ENCODE data around the gene SKI. TPM values are rescaled to one million over a fixed set of nuclear protein-coding genes. Genes with fewer than 3 reads are reported as not detected.
A peak's percentile ranks its signal among the peaks of the same experiment; 100 is the strongest.

SKI gene
- total and polyA plus RNA-seq, 10 of the 15 experiments (the other 5 are each of a cell fraction or from before 2014, with no cell fraction given), result 0.03 to 14.9 (median 0.96) TPM

DNA sequence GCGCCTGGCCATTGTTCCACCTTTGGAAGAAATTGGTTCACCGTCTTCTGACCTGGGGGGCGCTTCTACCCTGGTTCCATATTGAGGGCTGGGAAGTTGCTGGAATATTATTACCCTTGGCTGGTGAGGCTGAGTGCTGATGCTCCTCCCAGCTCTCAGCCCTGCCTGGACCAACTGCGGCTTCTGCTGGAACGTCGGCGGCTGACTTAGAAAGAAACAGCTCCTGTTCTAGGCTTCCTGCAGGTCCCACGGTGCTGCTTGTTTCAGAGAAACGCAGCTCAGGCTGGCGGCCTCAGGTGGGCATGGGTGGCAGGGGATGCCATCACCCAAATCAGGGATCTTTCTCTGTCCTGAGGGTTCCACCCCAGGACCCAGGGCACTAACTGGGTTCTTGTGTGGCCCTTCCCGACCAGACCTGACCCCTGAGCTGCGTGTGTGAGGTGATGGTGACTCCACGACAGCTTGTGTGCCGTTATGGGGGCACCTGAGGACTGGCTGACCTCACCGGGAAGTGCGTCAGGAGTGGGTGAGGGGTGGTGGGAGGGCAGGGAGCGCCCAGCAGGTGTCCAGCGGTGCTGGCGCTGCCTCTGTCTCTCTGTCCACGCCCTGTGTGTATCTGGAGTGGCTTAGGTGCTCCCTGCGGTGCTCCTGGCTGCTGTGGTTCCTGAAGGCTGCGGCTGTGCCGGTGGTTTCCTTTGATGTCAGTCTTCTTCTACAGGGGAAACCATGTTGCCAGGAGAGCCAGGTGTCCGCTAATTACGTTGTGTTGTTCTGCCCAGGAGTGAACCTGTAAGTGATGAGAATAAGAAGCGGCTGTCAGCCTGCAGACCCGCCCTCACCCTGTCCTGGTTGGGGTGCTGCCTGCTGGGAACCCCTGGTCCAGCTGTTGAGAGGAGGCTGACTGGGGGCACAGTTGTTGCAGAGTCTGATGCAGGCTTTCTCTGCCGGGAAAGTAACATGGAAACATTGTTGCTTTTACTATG is 8.9 kb downstream of the SKI start (continued):
- TF ChIP-seq RAD21 (IDR thresholded peaks at IDR 0.05; ENCODE audit: insufficient read depth, low read depth, low read length) (no peak), POU2F2 (IDR thresholded peaks at IDR 0.05; ENCODE audit: borderline replicate concordance, low read depth, low read length) (no peak), SPI1 (IDR thresholded peaks at IDR 0.05; ENCODE audit: borderline replicate concordance, insufficient read depth, low read depth, low read length) (no peak)
- TF ChIP-seq, protein P1, sequence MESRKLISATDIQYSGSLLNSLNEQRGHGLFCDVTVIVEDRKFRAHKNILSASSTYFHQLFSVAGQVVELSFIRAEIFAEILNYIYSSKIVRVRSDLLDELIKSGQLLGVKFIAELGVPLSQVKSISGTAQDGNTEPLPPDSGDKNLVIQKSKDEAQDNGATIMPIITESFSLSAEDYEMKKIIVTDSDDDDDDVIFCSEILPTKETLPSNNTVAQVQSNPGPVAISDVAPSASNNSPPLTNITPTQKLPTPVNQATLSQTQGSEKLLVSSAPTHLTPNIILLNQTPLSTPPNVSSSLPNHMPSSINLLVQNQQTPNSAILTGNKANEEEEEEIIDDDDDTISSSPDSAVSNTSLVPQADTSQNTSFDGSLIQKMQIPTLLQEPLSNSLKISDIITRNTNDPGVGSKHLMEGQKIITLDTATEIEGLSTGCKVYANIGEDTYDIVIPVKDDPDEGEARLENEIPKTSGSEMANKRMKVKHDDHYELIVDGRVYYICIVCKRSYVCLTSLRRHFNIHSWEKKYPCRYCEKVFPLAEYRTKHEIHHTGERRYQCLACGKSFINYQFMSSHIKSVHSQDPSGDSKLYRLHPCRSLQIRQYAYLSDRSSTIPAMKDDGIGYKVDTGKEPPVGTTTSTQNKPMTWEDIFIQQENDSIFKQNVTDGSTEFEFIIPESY (IDR thresholded peaks at IDR 0.05), result no peak

DNA sequence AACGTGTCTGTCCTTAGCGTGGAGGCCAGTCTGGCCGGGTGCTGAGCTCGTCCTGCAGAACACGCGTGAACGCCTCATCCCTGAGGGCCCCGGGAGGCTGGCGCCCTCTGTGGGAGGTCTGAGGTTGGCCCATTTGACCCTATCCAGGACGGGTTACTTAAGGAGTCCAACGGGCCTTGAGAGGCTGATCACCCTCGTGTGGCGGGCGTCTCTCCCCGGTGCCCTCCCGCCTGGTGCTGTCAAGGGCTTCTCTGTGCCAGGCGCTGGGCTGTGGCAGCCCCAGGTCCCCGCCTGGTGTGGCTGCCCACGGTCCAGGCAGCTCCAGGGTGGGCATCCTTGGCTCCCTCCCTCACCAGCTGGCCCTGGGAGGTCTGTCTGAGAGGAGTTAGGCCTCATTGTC is 9.7 kb downstream of the SKI start:
- FAIRE-seq, result no peak
- H3K4me3 ChIP-seq, result no peak overlapping the region
- no peaks in the 10 kb centered on the region for H4K20me1 ChIP-seq (ENCODE audit: control insufficient read depth, insufficient read depth)
- in situ Hi-C loops (cut with MboI), result no loop called here
- peaks cover 20% of the 10 kb centered on the region for H3K4me1 ChIP-seq (ENCODE audit: control insufficient read depth, insufficient read depth, low read length)
- H3K9ac ChIP-seq (ENCODE audit: control insufficient read depth, insufficient read depth, low read length), result no peak overlapping the region
- RAD21 ChIA-PET (ENCODE audit: unreplicated experiment), result no interaction called here
- WGBS (ENCODE audit: insufficient coverage, insufficient replicate concordance, low lambda C conversion rate, missing lambda C conversion rate), result 85% methylated on average over 19 of the region's 19 CpGs
- H3K9me3 ChIP-seq (replicated peaks; ENCODE audit: control insufficient read depth, insufficient read depth, low read length), result no peaks in the 10 kb centered on the region
- no peak overlapping the region for H3K4me2 ChIP-seq (ENCODE audit: control insufficient read depth, insufficient read depth)
- ATAC-seq, result no peak
- no peak overlapping the region for H3K27ac ChIP-seq (ENCODE audit: control insufficient read depth, insufficient read depth)
- CTCF ChIA-PET, result interaction anchor here (1.2 kb wide), 1 partner anchor 31 kb away, joined by 4 read pairs; no protein-coding TSS in a partner anchor
- intact Hi-C loops (cut with micrococcal nuclease; ENCODE audit: unreplicated experiment), result loop anchor here (10.0 kb wide), 1 partner anchor 57 kb away; no protein-coding TSS in a partner anchor
- peaks cover 0 to 5% of the 10 kb centered on the region in 2 experiments; a peak in 2 of 4 replicates for H3K36me3 ChIP-seq (ENCODE audit: control insufficient read depth in 2 of 2, insufficient read depth in 2 of 2, low read length in 1 of 2)
- no peaks in the 10 kb centered on the region for H3K27me3 ChIP-seq (replicated peaks in 1 of 2; ENCODE audit: control insufficient read depth in 2 of 2, insufficient read depth in 2 of 2, low read length in 1 of 2)
- POLR2A ChIA-PET, result no interaction called here
- no TSS peak for BruUV-seq (replicated peaks)
- H3K79me2 ChIP-seq (ENCODE audit: control insufficient read depth, insufficient read depth, low read length), result peaks cover 35% of the 10 kb centered on the region
- H2AFZ ChIP-seq (ENCODE audit: control insufficient read depth, low read depth, low read length), result no peak overlapping the region
- TF ChIP-seq SREBF1 (IDR thresholded peaks at IDR 0.05; ENCODE audit: low read length), result no peak
- TF ChIP-seq, protein P2, sequence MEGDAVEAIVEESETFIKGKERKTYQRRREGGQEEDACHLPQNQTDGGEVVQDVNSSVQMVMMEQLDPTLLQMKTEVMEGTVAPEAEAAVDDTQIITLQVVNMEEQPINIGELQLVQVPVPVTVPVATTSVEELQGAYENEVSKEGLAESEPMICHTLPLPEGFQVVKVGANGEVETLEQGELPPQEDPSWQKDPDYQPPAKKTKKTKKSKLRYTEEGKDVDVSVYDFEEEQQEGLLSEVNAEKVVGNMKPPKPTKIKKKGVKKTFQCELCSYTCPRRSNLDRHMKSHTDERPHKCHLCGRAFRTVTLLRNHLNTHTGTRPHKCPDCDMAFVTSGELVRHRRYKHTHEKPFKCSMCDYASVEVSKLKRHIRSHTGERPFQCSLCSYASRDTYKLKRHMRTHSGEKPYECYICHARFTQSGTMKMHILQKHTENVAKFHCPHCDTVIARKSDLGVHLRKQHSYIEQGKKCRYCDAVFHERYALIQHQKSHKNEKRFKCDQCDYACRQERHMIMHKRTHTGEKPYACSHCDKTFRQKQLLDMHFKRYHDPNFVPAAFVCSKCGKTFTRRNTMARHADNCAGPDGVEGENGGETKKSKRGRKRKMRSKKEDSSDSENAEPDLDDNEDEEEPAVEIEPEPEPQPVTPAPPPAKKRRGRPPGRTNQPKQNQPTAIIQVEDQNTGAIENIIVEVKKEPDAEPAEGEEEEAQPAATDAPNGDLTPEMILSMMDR (IDR thresholded peaks at IDR 0.05 in 2 of 3, conservative IDR thresholded peaks at IDR 0.05 in 1 of 3; ENCODE audit: control insufficient read depth in 2 of 3, extremely low read depth in 1 of 3, insufficient read depth in 1 of 3, low read depth in 3 of 3, low read length in 3 of 3), result peak; percentile 7 to 13 (median 10); a peak in 2 of 6 replicates
- DNase-seq (ENCODE audit: low read depth, low spot score), result no peak
- SMC1A ChIA-PET (ENCODE audit: uncharacterized antibody, unreplicated experiment), result no interaction called here
